HepG2 (cell line): ENCODE measurements around the gene PHF23. TPM values are rescaled to one million over a fixed set of nuclear protein-coding genes. Genes with fewer than 3 reads are reported as not detected.

Source experiments
- ADNP ChIP-seq: sonication (generic); formaldehyde crosslinking; IDR thresholded peaks from 2 replicates; pipeline ENCODE4 v1.4.0; 2020; ENCODE audit warnings: missing genetic modification reagents
- AGO1 ChIP-seq: fragments of 200-400 bp; formaldehyde crosslinking; IDR thresholded peaks from 2 replicates; pipeline ENCODE4 v1.6.1; 2017; ENCODE audit warnings: mild to moderate bottlenecking, low read depth, low read length, moderate library complexity; ENCODE audit not compliant: poor library complexity, severe bottlenecking
- GABPB1 ChIP-seq: IDR thresholded peaks from 2 replicates; pipeline ENCODE4 v1.6.1; 2016; ENCODE audit warnings: mild to moderate bottlenecking, missing genetic modification reagents, moderate library complexity, missing compliant biosample characterization
- HDAC2 ChIP-seq: sonication (generic); formaldehyde crosslinking; IDR thresholded peaks from 2 replicates; pipeline ENCODE4 v1.4.0; 2020; ENCODE audit warnings: missing genetic modification reagents
- MEF2D ChIP-seq: sonication (generic); formaldehyde crosslinking; IDR thresholded peaks from 2 replicates; pipeline ENCODE4 v1.5.1; 2020; ENCODE audit warnings: mild to moderate bottlenecking, missing genetic modification reagents
- NFE2L2 ChIP-seq: fragments of 150-350 bp; IDR thresholded peaks from 2 replicates; pipeline ENCODE4 v1.6.1; 2014; ENCODE audit warnings: low read length
- NRL ChIP-seq: sonication (generic); formaldehyde crosslinking; IDR thresholded peaks from 2 replicates; pipeline ENCODE4 v1.5.0; 2020; ENCODE audit warnings: missing genetic modification reagents, mild to moderate bottlenecking, moderate library complexity, borderline replicate concordance
- POLR2G ChIP-seq: fragments of 200-400 bp; formaldehyde crosslinking; IDR thresholded peaks from 2 replicates; pipeline ENCODE4 v1.6.1; 2018; ENCODE audit warnings: mild to moderate bottlenecking, low read depth, low read length, moderate library complexity
- SNRNP70 ChIP-seq: fragments of 200-400 bp; formaldehyde crosslinking; IDR thresholded peaks from 2 replicates; pipeline ENCODE4 v1.6.1; 2017; ENCODE audit warnings: mild to moderate bottlenecking, low read depth, low read length, moderate library complexity
- TRIM22 ChIP-seq: fragments of 450-650 bp; IDR thresholded peaks from 2 replicates; pipeline ENCODE4 v1.6.1; 2017
- ZNF614 ChIP-seq: IDR thresholded peaks from 2 replicates; pipeline ENCODE4 v1.6.1; 2018; ENCODE audit warnings: missing biosample characterization, missing genetic modification reagents, inconsistent platforms, borderline replicate concordance
- polyA plus RNA-seq, 8 experiments: library from polyadenylated mRNA; depleted of rRNA in 3 of 8; stranded (reverse) in 7 of 8; unstranded in 1 of 8; fragments of >200 nt; fragmentation: Illumina TruSeq in 4 of 8; extraction: Trizol in 4 of 8; gene quantifications; 2 replicates each; pipeline versions ENCODE4 v1.2.1 to v1.2.3, GENCODE V29; 2011 to 2016; ENCODE audit warnings: low read depth in 4 of 8, missing spikeins in 1 of 8, mixed read lengths in 1 of 8; ENCODE audit not compliant: insufficient read depth in 1 of 8
- total RNA-seq, 5 experiments: library from RNA; depleted of rRNA; stranded (reverse); fragments of >200 nt; fragmentation: Illumina TruSeq; extraction: Trizol; gene quantifications; 2 replicates each; pipeline ENCODE4 v1.2.3, GENCODE V29; 2016; ENCODE audit warnings: low read depth in 1 of 5
- TF ChIP-seq, protein P1 (sequence below): sonication (generic); formaldehyde crosslinking; IDR thresholded peaks from 2 replicates; pipeline ENCODE4 v1.5.1; 2020; ENCODE audit warnings: mild to moderate bottlenecking, moderate library complexity, missing genetic modification reagents
- TF ChIP-seq, protein P2 (sequence below): sonication (generic); formaldehyde crosslinking; IDR thresholded peaks from 2 replicates; pipeline ENCODE4 v1.4.0; 2020; ENCODE audit warnings: missing genetic modification reagents
- TF ChIP-seq, protein P3 (sequence below): sonication (generic); formaldehyde crosslinking; IDR thresholded peaks from 2 replicates; pipeline ENCODE4 v1.9.0; 2022; ENCODE audit warnings: low read depth, missing genetic modification reagents

PHF23 gene
- total and polyA plus RNA-seq, 2 of the 13 experiments (the other 11 are each of a cell fraction or from before 2014, with no cell fraction given): 27.6 to 33.2 TPM

- TF ChIP-seq SNRNP70 (peak; percentile 89), GABPB1 (CRISPR knock-in tag) (peak; percentile 80), AGO1 (peak; percentile 98), POLR2G (no peak; the same call in 1 of the 2 replicates), ZNF614 (CRISPR knock-in tag) (peak; percentile 38; the same call in 1 of the 2 replicates), NFE2L2 (no peak), HDAC2 (CRISPR knock-in tag) (peak; percentile 9; the same call in 1 of the 2 replicates), TRIM22 (no peak), NRL (CRISPR knock-in tag) (peak; percentile 76; the same call in 1 of the 2 replicates), MEF2D (0 out of 2 replicates have a peak, but pooled peaks have one; percentile 9), ADNP (CRISPR knock-in tag) (no peak)
- TF ChIP-seq, protein P1, sequence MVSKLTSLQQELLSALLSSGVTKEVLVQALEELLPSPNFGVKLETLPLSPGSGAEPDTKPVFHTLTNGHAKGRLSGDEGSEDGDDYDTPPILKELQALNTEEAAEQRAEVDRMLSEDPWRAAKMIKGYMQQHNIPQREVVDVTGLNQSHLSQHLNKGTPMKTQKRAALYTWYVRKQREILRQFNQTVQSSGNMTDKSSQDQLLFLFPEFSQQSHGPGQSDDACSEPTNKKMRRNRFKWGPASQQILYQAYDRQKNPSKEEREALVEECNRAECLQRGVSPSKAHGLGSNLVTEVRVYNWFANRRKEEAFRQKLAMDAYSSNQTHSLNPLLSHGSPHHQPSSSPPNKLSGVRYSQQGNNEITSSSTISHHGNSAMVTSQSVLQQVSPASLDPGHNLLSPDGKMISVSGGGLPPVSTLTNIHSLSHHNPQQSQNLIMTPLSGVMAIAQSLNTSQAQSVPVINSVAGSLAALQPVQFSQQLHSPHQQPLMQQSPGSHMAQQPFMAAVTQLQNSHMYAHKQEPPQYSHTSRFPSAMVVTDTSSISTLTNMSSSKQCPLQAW (CRISPR knock-in tag): peak; percentile 61; the same call in 1 of the 2 replicates
- TF ChIP-seq, protein P2, sequence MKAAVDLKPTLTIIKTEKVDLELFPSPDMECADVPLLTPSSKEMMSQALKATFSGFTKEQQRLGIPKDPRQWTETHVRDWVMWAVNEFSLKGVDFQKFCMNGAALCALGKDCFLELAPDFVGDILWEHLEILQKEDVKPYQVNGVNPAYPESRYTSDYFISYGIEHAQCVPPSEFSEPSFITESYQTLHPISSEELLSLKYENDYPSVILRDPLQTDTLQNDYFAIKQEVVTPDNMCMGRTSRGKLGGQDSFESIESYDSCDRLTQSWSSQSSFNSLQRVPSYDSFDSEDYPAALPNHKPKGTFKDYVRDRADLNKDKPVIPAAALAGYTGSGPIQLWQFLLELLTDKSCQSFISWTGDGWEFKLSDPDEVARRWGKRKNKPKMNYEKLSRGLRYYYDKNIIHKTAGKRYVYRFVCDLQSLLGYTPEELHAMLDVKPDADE: no peak; the same call in 1 of the 2 replicates
- TF ChIP-seq, protein P3, sequence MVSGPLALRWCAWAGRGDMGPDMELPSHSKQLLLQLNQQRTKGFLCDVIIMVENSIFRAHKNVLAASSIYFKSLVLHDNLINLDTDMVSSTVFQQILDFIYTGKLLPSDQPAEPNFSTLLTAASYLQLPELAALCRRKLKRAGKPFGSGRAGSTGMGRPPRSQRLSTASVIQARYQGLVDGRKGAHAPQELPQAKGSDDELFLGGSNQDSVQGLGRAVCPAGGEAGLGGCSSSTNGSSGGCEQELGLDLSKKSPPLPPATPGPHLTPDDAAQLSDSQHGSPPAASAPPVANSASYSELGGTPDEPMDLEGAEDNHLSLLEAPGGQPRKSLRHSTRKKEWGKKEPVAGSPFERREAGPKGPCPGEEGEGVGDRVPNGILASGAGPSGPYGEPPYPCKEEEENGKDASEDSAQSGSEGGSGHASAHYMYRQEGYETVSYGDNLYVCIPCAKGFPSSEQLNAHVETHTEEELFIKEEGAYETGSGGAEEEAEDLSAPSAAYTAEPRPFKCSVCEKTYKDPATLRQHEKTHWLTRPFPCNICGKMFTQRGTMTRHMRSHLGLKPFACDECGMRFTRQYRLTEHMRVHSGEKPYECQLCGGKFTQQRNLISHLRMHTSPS (CRISPR knock-in tag): no peak
Measured at GRCh38 chr17:7241783-7242716, 2.8 kb upstream of the PHF23 start, which contains the start of gene GABARAP (continued).
